GM12801 (cell line): ENCODE data around the gene PPP2R5C.

Experiments used
- TF ChIP-seq, protein P1 (sequence below): IDR thresholded peaks from one replicate; pipeline ENCODE4 v1.5.1; 2011; ENCODE audit warnings: control low read depth; ENCODE audit not compliant: insufficient read length; ENCODE audit errors: extremely low read depth

Gene PPP2R5C

DNA sequence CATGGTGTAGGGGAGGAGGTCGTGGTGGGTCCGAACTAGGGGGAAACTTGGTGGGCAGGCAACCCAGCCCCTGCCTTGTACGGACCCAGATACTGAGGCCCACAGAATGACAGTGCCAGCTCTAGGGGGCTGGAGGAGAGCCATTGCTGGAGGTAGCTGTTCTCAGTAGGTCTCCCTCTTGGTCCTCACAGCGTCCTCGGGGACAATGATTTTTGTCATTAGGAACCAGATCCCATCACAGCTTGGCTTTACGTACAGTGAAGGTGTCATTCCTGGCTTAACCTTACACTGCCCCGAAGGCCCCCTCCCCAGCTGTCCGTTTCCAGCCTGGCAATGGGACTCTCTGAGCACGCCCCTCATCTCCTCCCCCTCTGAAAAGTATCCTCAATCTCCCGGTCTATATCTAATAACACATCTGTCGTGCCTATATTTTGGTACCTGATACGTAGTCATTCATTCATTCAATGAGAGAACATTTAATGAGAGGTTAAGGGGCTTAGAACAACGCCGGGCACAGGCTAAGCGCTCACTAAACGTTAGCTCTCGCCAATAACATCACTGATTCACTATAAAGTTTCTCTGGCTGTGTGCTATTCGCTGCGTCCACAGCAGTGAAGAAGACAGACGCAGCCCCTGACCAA is 202.3 kb downstream of the PPP2R5C start:
- TF ChIP-seq, protein P1, sequence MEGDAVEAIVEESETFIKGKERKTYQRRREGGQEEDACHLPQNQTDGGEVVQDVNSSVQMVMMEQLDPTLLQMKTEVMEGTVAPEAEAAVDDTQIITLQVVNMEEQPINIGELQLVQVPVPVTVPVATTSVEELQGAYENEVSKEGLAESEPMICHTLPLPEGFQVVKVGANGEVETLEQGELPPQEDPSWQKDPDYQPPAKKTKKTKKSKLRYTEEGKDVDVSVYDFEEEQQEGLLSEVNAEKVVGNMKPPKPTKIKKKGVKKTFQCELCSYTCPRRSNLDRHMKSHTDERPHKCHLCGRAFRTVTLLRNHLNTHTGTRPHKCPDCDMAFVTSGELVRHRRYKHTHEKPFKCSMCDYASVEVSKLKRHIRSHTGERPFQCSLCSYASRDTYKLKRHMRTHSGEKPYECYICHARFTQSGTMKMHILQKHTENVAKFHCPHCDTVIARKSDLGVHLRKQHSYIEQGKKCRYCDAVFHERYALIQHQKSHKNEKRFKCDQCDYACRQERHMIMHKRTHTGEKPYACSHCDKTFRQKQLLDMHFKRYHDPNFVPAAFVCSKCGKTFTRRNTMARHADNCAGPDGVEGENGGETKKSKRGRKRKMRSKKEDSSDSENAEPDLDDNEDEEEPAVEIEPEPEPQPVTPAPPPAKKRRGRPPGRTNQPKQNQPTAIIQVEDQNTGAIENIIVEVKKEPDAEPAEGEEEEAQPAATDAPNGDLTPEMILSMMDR, result no peak

DNA sequence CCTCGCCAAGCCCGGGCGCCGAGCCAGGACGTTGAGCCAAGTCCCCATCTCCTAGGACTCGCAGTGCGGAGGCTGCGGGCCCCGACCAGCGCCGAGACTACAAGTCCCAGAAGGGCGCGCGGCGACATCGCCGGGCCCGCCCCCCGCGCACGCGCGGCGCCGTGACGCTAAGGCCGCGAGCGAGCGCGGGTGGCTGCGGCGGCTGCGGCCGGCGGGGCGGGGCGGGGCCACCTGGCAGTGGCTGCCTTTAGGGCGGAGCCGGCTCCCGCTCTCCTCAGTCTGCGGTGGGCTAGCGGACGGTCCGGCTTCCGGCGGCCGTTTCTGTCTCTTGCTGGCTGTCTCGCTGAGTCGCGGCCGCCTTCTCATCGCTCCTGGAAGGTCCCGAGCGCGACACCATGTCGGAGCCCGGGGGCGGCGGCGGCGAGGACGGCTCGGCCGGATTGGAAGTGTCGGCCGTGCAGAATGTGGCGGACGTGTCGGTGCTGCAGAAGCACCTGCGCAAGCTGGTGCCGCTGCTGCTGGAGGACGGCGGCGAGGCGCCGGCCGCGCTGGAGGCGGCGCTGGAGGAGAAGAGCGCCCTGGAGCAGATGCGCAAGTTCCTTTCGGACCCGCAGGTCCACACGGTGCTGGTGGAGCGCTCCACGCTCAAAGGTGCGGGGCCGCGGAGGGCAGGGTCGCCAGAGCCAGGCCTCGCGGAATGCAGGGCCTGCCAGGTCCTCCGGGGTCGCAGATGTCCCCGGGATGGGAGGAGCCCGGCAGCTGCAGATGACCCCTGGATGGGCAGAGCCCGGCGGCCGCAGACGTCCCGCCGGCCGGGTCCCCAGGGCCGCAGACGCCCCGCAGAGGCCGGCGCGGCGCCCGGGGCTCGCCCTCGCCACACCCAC is 203.0 kb downstream of the PPP2R5C start, which contains the start of gene DYNC1H1:
TSS of gene DYNC1H1 (plus strand) at position 277 of the 884 bp plus-strand sequence. CDS start at position 396, 119 bp downstream.
- TF ChIP-seq, protein P1, result no peak

DNA sequence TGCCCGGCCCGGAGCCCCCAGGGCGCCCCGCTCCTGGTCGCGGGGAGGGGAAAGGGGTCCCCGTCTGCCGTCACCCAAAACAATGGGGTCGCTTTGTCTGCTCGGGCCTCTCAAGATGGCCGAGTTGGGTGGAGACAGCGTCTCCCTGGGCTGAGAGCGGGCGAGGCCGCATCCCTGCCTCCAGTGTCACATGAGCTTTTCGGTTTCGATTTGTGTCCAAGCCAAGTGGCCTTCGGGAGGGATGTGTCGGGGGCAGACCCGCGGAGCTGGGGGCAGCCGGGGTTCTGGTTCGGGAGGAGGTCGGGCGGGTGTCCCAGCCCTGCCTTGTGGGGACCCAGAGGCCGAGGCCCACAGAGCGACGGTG is 203.7 kb downstream of the PPP2R5C start:
- TF ChIP-seq, protein P1, result no peak

DNA sequence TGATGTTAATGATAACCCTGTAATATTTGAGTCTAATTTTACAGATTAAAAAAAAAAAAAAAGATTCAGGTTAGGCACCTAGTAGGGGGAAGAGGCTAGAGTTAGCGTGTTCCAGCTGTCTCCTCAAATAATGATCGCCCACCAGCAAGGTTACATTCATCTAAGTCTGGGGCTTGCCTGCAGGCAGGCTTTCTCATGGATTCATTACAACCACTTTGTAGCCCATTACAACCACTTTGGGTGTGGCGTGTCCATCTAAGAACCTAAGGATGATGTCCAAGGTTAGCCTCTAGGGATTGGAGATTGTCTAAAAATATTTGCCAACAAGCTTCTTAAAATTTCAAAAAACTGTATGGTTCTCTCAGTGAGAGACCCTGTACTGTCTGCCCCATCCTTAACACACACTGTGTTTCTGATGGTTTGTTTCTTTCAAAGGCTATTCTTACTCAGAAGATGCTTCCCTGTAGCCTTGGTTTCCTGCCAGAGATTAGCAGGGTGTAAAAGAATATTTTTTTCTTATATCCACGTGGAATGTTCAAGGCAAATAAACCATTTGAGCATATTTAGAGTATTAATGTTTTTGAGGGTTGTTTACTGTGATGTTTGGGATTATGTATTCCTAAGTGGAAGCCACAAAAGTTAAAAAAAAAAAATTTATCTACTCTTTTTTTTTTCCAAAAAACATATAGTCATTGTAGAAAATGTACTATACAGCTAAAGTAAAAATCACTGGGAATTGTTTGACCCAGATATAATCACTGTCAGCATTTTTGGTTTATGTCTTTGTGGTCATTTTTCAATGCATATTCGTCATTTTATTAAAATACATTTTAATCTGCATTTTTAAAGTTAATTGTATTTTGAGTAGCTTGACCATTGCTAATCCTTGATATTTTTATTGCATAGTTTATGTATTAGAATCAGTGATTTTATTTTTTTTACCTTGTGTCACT is 204.5 kb downstream of the PPP2R5C start:
- TF ChIP-seq, protein P1, result no peak

DNA sequence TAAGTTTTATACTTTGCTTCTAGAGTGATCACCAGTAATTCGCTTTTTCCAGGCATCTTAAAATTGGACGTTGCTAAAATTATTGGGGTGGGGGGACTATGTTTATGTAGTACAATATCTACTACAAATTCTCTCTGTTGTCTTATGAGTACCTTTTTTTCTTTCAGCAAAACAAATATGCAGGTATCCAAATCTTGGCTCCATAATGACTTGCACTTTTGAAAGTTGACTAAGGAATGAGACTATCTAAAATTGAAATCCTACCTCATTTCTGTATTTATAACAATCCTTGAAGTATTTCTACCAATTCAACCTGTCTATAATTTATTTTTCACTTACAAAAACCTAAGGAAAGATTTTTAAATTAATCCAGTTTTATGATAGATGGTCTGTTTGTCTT is 205.2 kb downstream of the PPP2R5C start:
- TF ChIP-seq, protein P1, result no peak

DNA sequence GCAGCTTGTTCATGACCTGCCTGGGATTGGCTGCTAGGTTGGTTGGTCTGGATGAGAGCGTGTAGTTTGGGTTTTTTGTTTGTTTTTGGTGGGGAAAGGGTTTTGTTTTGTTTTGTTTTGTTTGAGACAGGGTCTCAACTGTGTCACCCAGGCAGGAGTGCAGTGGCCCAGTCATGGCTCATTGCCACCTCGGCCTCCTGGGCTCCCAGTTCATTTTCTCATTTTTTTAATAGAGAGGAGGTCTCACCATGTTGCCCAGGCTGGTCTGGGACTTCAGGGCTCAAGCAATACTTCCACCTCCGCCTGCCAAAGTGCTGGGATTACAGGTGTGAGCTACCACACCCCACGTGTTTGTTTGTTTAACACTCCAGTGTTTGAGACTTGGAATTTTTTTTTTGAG is 206.7 kb downstream of the PPP2R5C start:
- TF ChIP-seq, protein P1, result no peak

DNA sequence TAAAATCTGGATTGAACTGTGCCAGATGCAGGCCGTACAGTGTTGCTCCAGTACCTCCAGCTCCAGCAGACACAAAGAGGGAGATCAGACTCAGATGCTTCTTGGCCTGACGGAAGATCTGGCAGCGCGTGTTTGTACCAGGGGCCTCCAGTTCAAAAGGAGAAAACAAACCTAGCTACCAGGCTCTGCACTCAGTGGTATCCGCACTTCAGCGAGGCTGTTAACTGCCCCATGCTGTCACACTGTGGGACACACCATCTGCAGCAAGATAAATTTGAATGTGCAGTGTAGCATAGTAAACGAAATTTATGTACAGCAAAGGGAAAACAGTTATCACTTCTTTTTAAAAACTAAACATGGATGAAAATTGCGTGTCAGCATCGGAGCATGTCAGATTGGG is 208.0 kb downstream of the PPP2R5C start:
- TF ChIP-seq, protein P1, result no peak
